Smooth muscle cell (in vitro differentiated cells): ENCODE measurements around the gene TMEM178A. TPM values are rescaled to one million over a fixed set of nuclear protein-coding genes. Genes with fewer than 3 reads are reported as not detected.

Source experiments
- DNase-seq: peaks from one replicate; lab custom pipeline; 2025; ENCODE audit not compliant: unreplicated experiment; lab: John Stamatoyannopoulos, UW
- H2AFZ ChIP-seq: fragments of 200-600 bp; sonication (generic); 2 replicates; pipeline ENCODE4 v1.6.0; 2016; ENCODE audit warnings: antibody characterized with exemption, low read depth, mild to moderate bottlenecking
- H3F3A ChIP-seq: fragments of 200-600 bp; sonication (generic); 2 replicates; pipeline ENCODE4 v1.6.0; 2017; ENCODE audit warnings: antibody characterized with exemption, low read depth
- H3K27ac ChIP-seq: fragments of 200-600 bp; sonication (generic); 2 replicates; pipeline ENCODE4 v1.5.1; 2016; ENCODE audit warnings: low read depth, mild to moderate bottlenecking
- H3K27me3 ChIP-seq: fragments of 200-600 bp; sonication (generic); 2 replicates; pipeline ENCODE4 v1.6.1; 2016; ENCODE audit warnings: low read depth, mild to moderate bottlenecking
- H3K36me3 ChIP-seq: fragments of 200-600 bp; sonication (generic); 2 replicates; pipeline ENCODE4 v1.5.1; 2016; ENCODE audit warnings: low read depth
- H3K4me1 ChIP-seq: fragments of 200-600 bp; sonication (generic); 2 replicates; pipeline ENCODE4 v1.5.1; 2016; ENCODE audit warnings: low read depth
- H3K4me2 ChIP-seq: fragments of 200-600 bp; sonication (generic); 2 replicates; pipeline ENCODE4 v1.6.0; 2016; ENCODE audit warnings: mild to moderate bottlenecking
- H3K4me3 ChIP-seq: fragments of 200-600 bp; sonication (generic); 2 replicates; pipeline ENCODE4 v1.5.1; 2016; ENCODE audit warnings: mild to moderate bottlenecking
- H3K79me2 ChIP-seq: fragments of 200-600 bp; sonication (generic); 2 replicates; pipeline ENCODE4 v1.6.0; 2016; ENCODE audit warnings: low read depth, mild to moderate bottlenecking
- H3K9ac ChIP-seq: fragments of 200-600 bp; sonication (generic); 2 replicates; pipeline ENCODE4 v1.6.0; 2016; ENCODE audit warnings: low read depth
- H3K9me3 ChIP-seq: fragments of 200-600 bp; sonication (generic); replicated peaks from 2 replicates; pipeline ENCODE4 v1.5.1; 2016; ENCODE audit warnings: low read depth
- H4K20me1 ChIP-seq: fragments of 200-600 bp; sonication (generic); 2 replicates; pipeline ENCODE4 v1.6.0; 2016; ENCODE audit warnings: low read depth
- CTCF ChIP-seq: fragments of 200-600 bp; sonication (generic); IDR thresholded peaks from 2 replicates; pipeline ENCODE4 v1.5.1; 2017; ENCODE audit warnings: borderline replicate concordance, mild to moderate bottlenecking, antibody characterized with exemption; ENCODE audit not compliant: insufficient read depth, poor library complexity, severe bottlenecking
- WGBS: methylation state at CpG from one replicate; pipeline ENCODE4 v1.1.7; 2016; ENCODE audit warnings: low lambda C conversion rate; 5-methylcytosine and 5-hydroxymethylcytosine counted together
- polyA plus RNA-seq: library from polyadenylated mRNA; unstranded; fragments of >200 nt; fragmentation: Nextera tagmentation; extraction: Ambion mirVana; gene quantifications from 2 replicates; pipeline ENCODE4 v1.2.1, GENCODE V29; 2016
- total RNA-seq: library from RNA; depleted of rRNA; stranded (reverse); fragments of >200 nt; gene quantifications from 2 replicates; pipeline ENCODE4 v1.2.3, GENCODE V29; 2014

Gene TMEM178A
- total and polyA plus RNA-seq, 2 experiments from 2014 or later = 14.6 to 22.2 TPM

DNA sequence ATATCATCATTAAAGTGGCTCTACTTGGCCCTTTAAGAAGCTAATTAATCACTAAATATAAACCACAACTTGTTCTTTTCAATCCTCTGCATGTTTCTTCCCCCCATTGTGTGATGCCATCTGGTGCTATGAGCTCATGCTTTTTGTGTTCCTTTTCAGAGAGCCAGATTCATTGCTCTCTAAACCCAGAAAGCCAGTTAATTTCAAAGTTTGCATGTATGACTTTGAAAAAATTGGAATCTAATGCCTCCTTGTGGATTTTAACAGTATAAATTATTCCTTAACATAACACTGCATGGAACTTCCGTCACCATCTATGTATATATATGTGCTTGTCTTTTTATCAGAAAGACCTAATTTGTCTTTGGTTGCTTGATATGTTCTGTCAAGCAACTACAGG, 31.1 kb downstream of the TMEM178A start:
- WGBS = 83% methylated on average over 1 of the region's 1 CpG
- peak overlapping the region; percentile 73 for H3K27ac ChIP-seq
- peaks cover 17% of the 10 kb centered on the region for H3K9me3 ChIP-seq
- no peaks in the 10 kb centered on the region for H3K27me3 ChIP-seq
- peaks cover 12% of the 10 kb centered on the region for H3K36me3 ChIP-seq
- no peak overlapping the region for H3K9ac ChIP-seq
- TF ChIP-seq CTCF = peak; percentile 40
- H3K4me2 ChIP-seq = peak overlapping the region; percentile 70
- no peak overlapping the region for H3K4me3 ChIP-seq
- peaks cover 23% of the 10 kb centered on the region for H3F3A ChIP-seq
- H2AFZ ChIP-seq = no peak overlapping the region
- H3K4me1 ChIP-seq = peaks cover 15% of the 10 kb centered on the region
- peaks cover 7% of the 10 kb centered on the region for H3K79me2 ChIP-seq
- DNase-seq = no peak
- H4K20me1 ChIP-seq = no peaks in the 10 kb centered on the region

DNA sequence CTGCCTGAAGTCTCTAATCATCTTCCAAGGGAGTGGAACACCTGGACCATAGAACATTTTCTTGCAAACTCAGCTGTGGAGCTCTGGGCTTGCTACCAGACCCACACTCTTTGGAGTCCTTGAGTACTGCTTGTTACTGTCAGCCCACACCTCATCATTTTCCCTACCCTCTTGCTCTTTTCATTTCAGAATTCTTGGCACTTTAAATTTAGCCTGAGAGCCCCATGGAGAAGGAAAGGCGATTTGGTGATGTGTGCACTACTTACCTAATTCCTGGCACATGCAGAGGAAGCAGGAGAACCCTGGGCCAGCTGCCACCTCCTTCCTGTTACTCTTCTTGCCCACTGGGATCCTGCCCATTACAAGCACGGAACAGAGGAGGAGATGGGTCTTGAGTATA, 31.7 kb downstream of the TMEM178A start:
- no peak overlapping the region for H3K27ac ChIP-seq
- no peak overlapping the region for H3K9ac ChIP-seq
- no peak overlapping the region for H2AFZ ChIP-seq

DNA sequence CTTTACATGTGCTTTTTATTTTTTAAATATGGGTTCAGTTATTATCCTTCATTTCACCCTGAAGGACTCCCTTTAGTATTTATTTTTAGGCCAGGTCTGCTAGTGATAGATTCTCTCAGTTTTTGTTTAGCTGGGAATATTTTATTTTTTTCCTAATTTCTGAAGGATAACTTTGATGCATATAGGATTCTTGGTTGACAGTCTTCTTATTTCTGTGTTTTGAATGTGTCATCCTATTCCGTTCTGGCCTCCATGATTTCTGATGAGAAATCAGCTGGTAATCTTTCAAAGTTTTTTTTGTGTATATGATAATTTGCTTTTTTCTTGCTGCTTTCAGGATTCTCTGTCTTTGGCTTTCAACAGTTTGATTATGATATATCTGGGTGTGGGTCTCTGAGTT, 35.4 kb downstream of the TMEM178A start:
- peaks cover 22% of the 10 kb centered on the region for H3K9me3 ChIP-seq
- H2AFZ ChIP-seq = no peak overlapping the region
- no peak overlapping the region for H3K4me2 ChIP-seq
- no peaks in the 10 kb centered on the region for H3K4me1 ChIP-seq
- H3K79me2 ChIP-seq = peaks cover 7% of the 10 kb centered on the region
- TF ChIP-seq CTCF = no peak
- WGBS = 96% methylated on average over 1 of the region's 1 CpG
- peaks cover 19% of the 10 kb centered on the region for H3K36me3 ChIP-seq
- peaks cover 7% of the 10 kb centered on the region for H3F3A ChIP-seq
- no peaks in the 10 kb centered on the region for H4K20me1 ChIP-seq
- H3K27ac ChIP-seq = no peak overlapping the region
- no peaks in the 10 kb centered on the region for H3K27me3 ChIP-seq
- no peak for DNase-seq
- H3K4me3 ChIP-seq = no peak overlapping the region
- no peak overlapping the region for H3K9ac ChIP-seq

More for the DNA sequence above, 31.7 kb downstream of the TMEM178A start:
- Histone ChIP-seq H4K20me1 (no peaks in the 10 kb centered on the region), H3K27me3 (no peaks in the 10 kb centered on the region), H3K79me2 (peaks cover 7% of the 10 kb centered on the region), H3K4me2 (no peak overlapping the region), H3K36me3 (peaks cover 18% of the 10 kb centered on the region), H3K4me3 (no peak overlapping the region), H3F3A (peaks cover 23% of the 10 kb centered on the region), H3K9me3 (peaks cover 22% of the 10 kb centered on the region), H3K4me1 (peaks cover 15% of the 10 kb centered on the region)
- TF ChIP-seq CTCF = no peak
- no peak for DNase-seq
- 93% methylated on average over 2 of the region's 2 CpGs for WGBS

DNA sequence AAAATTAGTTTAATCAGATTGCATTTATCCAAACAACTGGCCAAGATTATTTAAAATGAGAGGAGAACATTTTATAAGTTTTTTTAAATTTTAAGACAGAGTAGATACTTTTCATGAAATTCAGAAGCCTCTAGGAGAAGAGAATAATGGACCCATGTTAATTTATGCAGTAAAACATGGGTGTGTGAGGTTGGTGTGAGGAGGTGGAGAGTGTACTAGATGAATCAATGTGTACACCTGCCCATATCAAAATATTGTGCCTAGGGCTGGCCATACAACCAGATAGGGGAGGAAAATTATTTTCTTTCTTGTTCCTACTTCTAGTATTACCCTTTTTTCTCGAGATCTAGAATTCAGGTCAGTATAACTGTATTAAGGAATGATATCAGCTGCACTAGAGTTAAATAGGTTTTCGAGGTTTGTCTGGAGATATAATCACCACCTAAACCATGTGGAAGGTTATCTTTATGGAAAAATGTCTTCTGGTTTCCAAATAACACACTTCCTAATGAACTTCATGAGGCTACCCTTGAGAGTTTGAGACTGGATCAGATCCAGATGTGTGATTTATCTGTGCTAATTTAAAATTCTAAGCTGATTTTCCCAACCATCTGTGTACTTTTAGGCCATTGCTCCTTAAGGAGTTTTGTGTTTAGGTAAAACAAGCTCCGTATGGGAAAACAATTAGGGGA, 37.6 kb downstream of the TMEM178A start:
- no peak overlapping the region for H3K4me2 ChIP-seq
- no peaks in the 10 kb centered on the region for H3F3A ChIP-seq
- H4K20me1 ChIP-seq = no peaks in the 10 kb centered on the region
- no peak overlapping the region for H2AFZ ChIP-seq
- peaks cover 22% of the 10 kb centered on the region for H3K9me3 ChIP-seq
- no peaks in the 10 kb centered on the region for H3K4me1 ChIP-seq
- H3K9ac ChIP-seq = no peak overlapping the region
- H3K27me3 ChIP-seq = no peaks in the 10 kb centered on the region
- H3K36me3 ChIP-seq = peaks cover 19% of the 10 kb centered on the region
- H3K27ac ChIP-seq = no peak overlapping the region
- DNase-seq = no peak
- no peak for TF ChIP-seq CTCF
- WGBS = 78% methylated on average over 3 of the region's 3 CpGs
- no peak overlapping the region for H3K4me3 ChIP-seq
- H3K79me2 ChIP-seq = peaks cover 7% of the 10 kb centered on the region
